SJCRH30 (cell line): ENCODE results near the gene MS4A4E. TPM values are rescaled to one million over a fixed set of nuclear protein-coding genes. Genes with fewer than 3 reads are reported as not detected.
A peak's percentile ranks its signal among the peaks of the same experiment; 100 is the strongest.
"Not testable (repeated sequence)": the region's sequence is repeated elsewhere in the genome, so short reads cannot be mapped to it uniquely, and the experiment has no call there.

Experiments
- DNase-seq, 2 experiments: peaks; one replicate each; pipeline ENCODE4 v3.0.0-alpha.2; 2015 to 2020
- H3K27ac ChIP-seq: fragments of 250-450 bp; sonication (Bioruptor Pico); 2 replicates; pipeline ENCODE4 v1.5.1; 2020; ENCODE audit warnings: mild to moderate bottlenecking, moderate library complexity
- H3K27me3 ChIP-seq: fragments of 250-450 bp; sonication (Bioruptor Pico); 2 replicates; pipeline ENCODE4 v1.5.1; 2020; ENCODE audit warnings: mild to moderate bottlenecking, moderate library complexity
- H3K36me3 ChIP-seq: fragments of 250-450 bp; sonication (Bioruptor Pico); 2 replicates; pipeline ENCODE4 v1.5.1; 2020; ENCODE audit warnings: mild to moderate bottlenecking, moderate library complexity
- H3K4me1 ChIP-seq: fragments of 250-450 bp; sonication (Bioruptor Pico); 2 replicates; pipeline ENCODE4 v1.5.1; 2020; ENCODE audit warnings: mild to moderate bottlenecking, moderate library complexity
- H3K4me3 ChIP-seq: fragments of 250-450 bp; sonication (Bioruptor Pico); 2 replicates; pipeline ENCODE4 v1.5.1; 2020; ENCODE audit warnings: mild to moderate bottlenecking, moderate library complexity
- H3K9me3 ChIP-seq: fragments of 250-450 bp; sonication (Bioruptor Pico); replicated peaks from 2 replicates; pipeline ENCODE4 v1.5.1; 2020; ENCODE audit warnings: mild to moderate bottlenecking, moderate library complexity
- total RNA-seq: library from RNA; depleted of rRNA; stranded (reverse); fragments of >200 nt; shearing (Covaris generic); gene quantifications from 2 replicates; pipeline ENCODE4 v1.2.3, GENCODE V29; 2014

The MS4A4E gene
- total RNA-seq, 1 experiment from 2014 or later, result not detected

- no peak overlapping the region for H3K27ac ChIP-seq
- H3K4me1 ChIP-seq, result no peaks in the 10 kb centered on the region
- no peaks in the 10 kb centered on the region for H3K27me3 ChIP-seq
- H3K9me3 ChIP-seq, result no peaks in the 10 kb centered on the region
- DNase-seq, result no peak
- H3K36me3 ChIP-seq, result no peaks in the 10 kb centered on the region
- no peak overlapping the region for H3K4me3 ChIP-seq
Observed at GRCh38 chr11:60204922-60205321, 38.0 kb downstream of the MS4A4E start.

- not testable (repeated sequence) for H3K27me3 ChIP-seq, H3K4me1 ChIP-seq, DNase-seq, H3K36me3 ChIP-seq, H3K4me3 ChIP-seq, H3K9me3 ChIP-seq, H3K27ac ChIP-seq
Observed at GRCh38 chr11:60201334-60201733, 41.6 kb downstream of the MS4A4E start.

- H3K27ac ChIP-seq, result no peak overlapping the region
- no peaks in the 10 kb centered on the region for H3K9me3 ChIP-seq
- no peaks in the 10 kb centered on the region for H3K36me3 ChIP-seq
- no peak for DNase-seq
- H3K4me1 ChIP-seq, result 0 out of 2 replicates have a peak, but pooled peaks cover 4% of the 10 kb centered on the region
- no peak overlapping the region for H3K4me3 ChIP-seq
- H3K27me3 ChIP-seq, result no peaks in the 10 kb centered on the region
Observed at GRCh38 chr11:60197442-60197841, 45.5 kb downstream of the MS4A4E start.

GRCh38 chr11:60195923-60196368 lies 47.0 kb downstream of the MS4A4E start:
- Histone ChIP-seq H3K9me3 (no peaks in the 10 kb centered on the region), H3K4me3 (no peak overlapping the region), H3K27me3 (no peaks in the 10 kb centered on the region), H3K27ac (no peak overlapping the region), H3K4me1 (0 out of 2 replicates have a peak, but pooled peaks cover 4% of the 10 kb centered on the region), H3K36me3 (no peaks in the 10 kb centered on the region)
- DNase-seq, result no peak

GRCh38 chr11:60194511-60194910 lies 48.4 kb downstream of the MS4A4E start:
- Histone ChIP-seq H3K27ac (no peak overlapping the region), H3K9me3 (no peaks in the 10 kb centered on the region), H3K27me3 (no peaks in the 10 kb centered on the region), H3K4me3 (no peak overlapping the region), H3K36me3 (no peaks in the 10 kb centered on the region), H3K4me1 (0 out of 2 replicates have a peak, but pooled peaks cover 4% of the 10 kb centered on the region)
- no peak for DNase-seq

GRCh38 chr11:60193687-60194433 lies 49.1 kb downstream of the MS4A4E start:
- no peaks in the 10 kb centered on the region for H3K9me3 ChIP-seq
- 0 out of 2 replicates have a peak, but pooled peaks cover 4% of the 10 kb centered on the region for H3K4me1 ChIP-seq
- H3K4me3 ChIP-seq, result no peak overlapping the region
- H3K27ac ChIP-seq, result no peak overlapping the region
- H3K36me3 ChIP-seq, result no peaks in the 10 kb centered on the region
- DNase-seq, result peak; percentile 64 to 83
- no peaks in the 10 kb centered on the region for H3K27me3 ChIP-seq

GRCh38 chr11:60192564-60192963 lies 50.4 kb downstream of the MS4A4E start:
- H3K27me3 ChIP-seq, H3K4me1 ChIP-seq, DNase-seq, H3K36me3 ChIP-seq, H3K9me3 ChIP-seq, H3K27ac ChIP-seq, H3K4me3 ChIP-seq: not testable (repeated sequence)

GRCh38 chr11:60188481-60188880 lies 54.5 kb downstream of the MS4A4E start:
- H3K27me3 ChIP-seq, H3K27ac ChIP-seq, H3K36me3 ChIP-seq, H3K4me1 ChIP-seq, H3K4me3 ChIP-seq, H3K9me3 ChIP-seq, DNase-seq: not testable (repeated sequence)

GRCh38 chr11:60186128-60186527 lies 56.8 kb downstream of the MS4A4E start:
- not testable (repeated sequence) for DNase-seq, H3K9me3 ChIP-seq, H3K27me3 ChIP-seq, H3K36me3 ChIP-seq, H3K4me1 ChIP-seq, H3K4me3 ChIP-seq, H3K27ac ChIP-seq

- H3K27ac ChIP-seq, H3K9me3 ChIP-seq, DNase-seq, H3K4me3 ChIP-seq, H3K36me3 ChIP-seq, H3K4me1 ChIP-seq, H3K27me3 ChIP-seq: not testable (repeated sequence)
Observed at GRCh38 chr11:60185512-60185827, 57.5 kb downstream of the MS4A4E start.

GRCh38 chr11:60184824-60185511 lies 58.0 kb downstream of the MS4A4E start:
- no peak overlapping the region for H3K4me3 ChIP-seq
- H3K36me3 ChIP-seq, result no peaks in the 10 kb centered on the region
- H3K27me3 ChIP-seq, result no peaks in the 10 kb centered on the region
- no peak for DNase-seq
- no peaks in the 10 kb centered on the region for H3K9me3 ChIP-seq
- no peak overlapping the region for H3K27ac ChIP-seq
- no peaks in the 10 kb centered on the region for H3K4me1 ChIP-seq

- no peaks in the 10 kb centered on the region for H3K27me3 ChIP-seq
- no peak overlapping the region for H3K4me3 ChIP-seq
- no peaks in the 10 kb centered on the region for H3K4me1 ChIP-seq
- H3K27ac ChIP-seq, result no peak overlapping the region
- DNase-seq, result no peak
- H3K9me3 ChIP-seq, result no peaks in the 10 kb centered on the region
- no peaks in the 10 kb centered on the region for H3K36me3 ChIP-seq
Observed at GRCh38 chr11:60183591-60184205, 59.2 kb downstream of the MS4A4E start.

GRCh38 chr11:60182541-60183330 lies 60.2 kb downstream of the MS4A4E start, which contains the start of gene MS4A6A:
MS4A6A (minus strand) TSS chr11:60183083; CDS start chr11:60181727, 1,356 bp downstream.
- DNase-seq, result no peak
- Histone ChIP-seq H3K36me3 (no peaks in the 10 kb centered on the region), H3K27ac (no peak within 1 kb of the TSS), H3K9me3 (no peaks in the 10 kb centered on the region), H3K27me3 (no peaks in the 10 kb centered on the region), H3K4me3 (no peak within 1 kb of the TSS), H3K4me1 (no peaks in the 10 kb centered on the region)

- no peak overlapping the region for H3K27ac ChIP-seq
- H3K36me3 ChIP-seq, result no peaks in the 10 kb centered on the region
- H3K27me3 ChIP-seq, result no peaks in the 10 kb centered on the region
- no peak overlapping the region for H3K4me3 ChIP-seq
- no peaks in the 10 kb centered on the region for H3K9me3 ChIP-seq
- no peaks in the 10 kb centered on the region for H3K4me1 ChIP-seq
- DNase-seq, result no peak
Observed at GRCh38 chr11:60175860-60176275, 67.1 kb downstream of the MS4A4E start.

- Histone ChIP-seq H3K27ac (no peak overlapping the region), H3K27me3 (no peaks in the 10 kb centered on the region), H3K9me3 (no peaks in the 10 kb centered on the region), H3K4me1 (no peaks in the 10 kb centered on the region), H3K36me3 (no peaks in the 10 kb centered on the region), H3K4me3 (no peak overlapping the region)
- DNase-seq, result no peak
Observed at GRCh38 chr11:60172011-60172410, 70.9 kb downstream of the MS4A4E start.
